Lung (tissue), 12 donors: ENCODE data around the gene IGSF9. TPM values are rescaled to one million over a fixed set of nuclear protein-coding genes. Genes with fewer than 3 reads are reported as not detected.

Experiments
- ATAC-seq: fragments of 200-7000 bp; cut with Tn5 transposase; one replicate; pipeline ENCODE4 v1.9.1; 2020; ENCODE audit warnings: moderate number of reproducible peaks; ENCODE audit not compliant: insufficient read depth, low FRiP score
- DNase-seq, 3 donors: peaks; one replicate each; pipeline ENCODE4 v3.0.0-alpha.2; 2013 to 2017
- H3K27ac ChIP-seq, 2 donors: one replicate each; pipeline ENCODE4 v1.5.1; 2013; ENCODE audit warnings: mild to moderate bottlenecking in 2 of 2, moderate library complexity in 2 of 2, control low read depth in 1 of 2, inconsistent platforms in 1 of 2, low read depth in 1 of 2, low read length in 1 of 2
- H3K27me3 ChIP-seq, 3 donors: one replicate each; pipeline ENCODE4 v1.5.1; 2013; ENCODE audit warnings: low read length in 2 of 3; ENCODE audit not compliant: control insufficient read depth in 3 of 3, insufficient read depth in 3 of 3
- H3K36me3 ChIP-seq, 4 donors: one replicate each; pipeline ENCODE4 v1.5.1; 2013; ENCODE audit warnings: low read length in 4 of 4, mild to moderate bottlenecking in 1 of 4, moderate library complexity in 1 of 4; ENCODE audit not compliant: control insufficient read depth in 4 of 4, insufficient read depth in 4 of 4
- H3K4me1 ChIP-seq, 5 donors: one replicate each; pipeline ENCODE4 v1.5.1; 2013; ENCODE audit warnings: low read length in 5 of 5, mild to moderate bottlenecking in 2 of 5, moderate library complexity in 1 of 5; ENCODE audit not compliant: control insufficient read depth in 5 of 5, insufficient read depth in 5 of 5
- H3K4me3 ChIP-seq: one replicate; pipeline ENCODE4 v1.5.1; 2013; ENCODE audit warnings: mild to moderate bottlenecking, control low read depth, moderate library complexity
- H3K9ac ChIP-seq, 2 donors: one replicate each; pipeline ENCODE4 v1.5.1; 2013; ENCODE audit warnings: low read length in 2 of 2, control low read depth in 1 of 2; ENCODE audit not compliant: insufficient read depth in 1 of 2
- H3K9me3 ChIP-seq, 4 donors: one replicate each; pipeline ENCODE4 v1.5.1; 2013; ENCODE audit warnings: low read length in 3 of 4, mild to moderate bottlenecking in 1 of 4, moderate library complexity in 1 of 4; ENCODE audit not compliant: control insufficient read depth in 4 of 4, insufficient read depth in 3 of 4
- WGBS, 2 donors: extraction: QIAGEN DNeasy Blood & Tissue Kit; methylation state at CpG; one replicate each; pipeline ENCODE4 v1.1.7; 2013; 5-methylcytosine and 5-hydroxymethylcytosine counted together
- polyA plus RNA-seq, 2 donors: library from polyadenylated mRNA; stranded (reverse); fragments of 200-250 nt; gene quantifications; one replicate each; pipeline ENCODE4 v1.2.1, GENCODE V29; 2013
- total RNA-seq, 2 donors: library from RNA; depleted of rRNA in 1 of 2; stranded (reverse); fragments of >200 nt in 1 of 2; gene quantifications; one replicate each; pipeline ENCODE4 v1.2.1, GENCODE V29; 2014 to 2021
- TF ChIP-seq, protein P1 (sequence below): IDR thresholded peaks from 2 replicates; pipeline ENCODE4 v1.5.1; 2012; ENCODE audit warnings: mild to moderate bottlenecking; ENCODE audit errors: control extremely low read depth, extremely low read depth
- donor health status: control.
- donor health status: control.
- donor health status: Bipolar disorder and iron deficiency.
- donor health status: healthy.
- donor health status: DM: yes; HTN: yes; CAD: no.

The IGSF9 gene
- total and polyA plus RNA-seq, 4 donors: 1.4 to 4.9 (median 2.0) TPM

GRCh38 chr1:159953536-159954515 lies 8.4 kb upstream of the IGSF9 start, which contains the start of gene SLAMF9:
Gene SLAMF9 (minus strand): TSS chr1:159954237. CDS start chr1:159954137, 100 bp downstream.
- no peak within 1 kb of the TSS for H3K27ac ChIP-seq
- H3K36me3 ChIP-seq: no peaks in the 10 kb centered on the region
- no peak within 1 kb of the TSS for H3K4me3 ChIP-seq
- H3K9ac ChIP-seq: no peak within 1 kb of the TSS
- H3K4me1 ChIP-seq: peaks cover 0 to 2% (median 0%) of the 10 kb centered on the region in 5 donors
- DNase-seq (no peak), ATAC-seq (no peak)
- TF ChIP-seq, protein P1, sequence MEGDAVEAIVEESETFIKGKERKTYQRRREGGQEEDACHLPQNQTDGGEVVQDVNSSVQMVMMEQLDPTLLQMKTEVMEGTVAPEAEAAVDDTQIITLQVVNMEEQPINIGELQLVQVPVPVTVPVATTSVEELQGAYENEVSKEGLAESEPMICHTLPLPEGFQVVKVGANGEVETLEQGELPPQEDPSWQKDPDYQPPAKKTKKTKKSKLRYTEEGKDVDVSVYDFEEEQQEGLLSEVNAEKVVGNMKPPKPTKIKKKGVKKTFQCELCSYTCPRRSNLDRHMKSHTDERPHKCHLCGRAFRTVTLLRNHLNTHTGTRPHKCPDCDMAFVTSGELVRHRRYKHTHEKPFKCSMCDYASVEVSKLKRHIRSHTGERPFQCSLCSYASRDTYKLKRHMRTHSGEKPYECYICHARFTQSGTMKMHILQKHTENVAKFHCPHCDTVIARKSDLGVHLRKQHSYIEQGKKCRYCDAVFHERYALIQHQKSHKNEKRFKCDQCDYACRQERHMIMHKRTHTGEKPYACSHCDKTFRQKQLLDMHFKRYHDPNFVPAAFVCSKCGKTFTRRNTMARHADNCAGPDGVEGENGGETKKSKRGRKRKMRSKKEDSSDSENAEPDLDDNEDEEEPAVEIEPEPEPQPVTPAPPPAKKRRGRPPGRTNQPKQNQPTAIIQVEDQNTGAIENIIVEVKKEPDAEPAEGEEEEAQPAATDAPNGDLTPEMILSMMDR: no peak
- 60 to 65% methylated on average over 11 of the region's 11 CpGs for WGBS, 2 donors
- H3K9me3 ChIP-seq: no peaks in the 10 kb centered on the region
- no peaks in the 10 kb centered on the region for H3K27me3 ChIP-seq

- H3K27me3 ChIP-seq: no peaks in the 10 kb centered on the region
- no peak overlapping the region for H3K27ac ChIP-seq
- no peaks in the 10 kb centered on the region for H3K36me3 ChIP-seq
- ATAC-seq (no peak), DNase-seq (no peak)
- peaks cover 0 to 2% (median 0%) of the 10 kb centered on the region in 5 donors for H3K4me1 ChIP-seq
- H3K9me3 ChIP-seq: no peaks in the 10 kb centered on the region
- 88 to 91% methylated on average over 5 of the region's 5 CpGs for WGBS, 2 donors
- H3K4me3 ChIP-seq: no peak overlapping the region
- TF ChIP-seq, protein P1: no peak
- no peak overlapping the region for H3K9ac ChIP-seq
Observed at GRCh38 chr1:159952932-159953331, 7.5 kb upstream of the IGSF9 start.

GRCh38 chr1:159951551-159951950 lies 6.1 kb upstream of the IGSF9 start:
- no peak for DNase-seq
- WGBS, 2 donors: 85 to 88% methylated on average over 1 of the region's 1 CpG
- no peaks in the 10 kb centered on the region for H3K27me3 ChIP-seq
- no peaks in the 10 kb centered on the region for H3K36me3 ChIP-seq
- no peak overlapping the region for H3K9ac ChIP-seq
- H3K27ac ChIP-seq: no peak overlapping the region
- no peak for ATAC-seq
- no peak overlapping the region for H3K4me3 ChIP-seq
- TF ChIP-seq, protein P1: no peak
- peaks cover 0 to 2% (median 0%) of the 10 kb centered on the region in 5 donors for H3K4me1 ChIP-seq
- H3K9me3 ChIP-seq: no peaks in the 10 kb centered on the region
